Vagina (tissue), 2 donors: ENCODE results near the gene MRPS35. TPM values are rescaled to one million over a fixed set of nuclear protein-coding genes. Genes with fewer than 3 reads are reported as not detected.

Experiments
- DNase-seq, 2 donors: peaks; one replicate each; pipeline ENCODE4 v3.0.0-alpha.2; 2017; ENCODE audit errors: extremely low spot score in 2 of 2
- H3K27ac ChIP-seq: fragments of 200-600 bp; sonication (generic); one replicate; pipeline ENCODE4 v1.5.1; 2019
- H3K27me3 ChIP-seq: fragments of 200-600 bp; sonication (generic); one replicate; pipeline ENCODE4 v1.5.1; 2019
- H3K36me3 ChIP-seq, 2 donors: fragments of 200-600 bp; sonication (generic); one replicate each; pipeline ENCODE4 v1.5.1; 2017 to 2019
- H3K4me1 ChIP-seq: fragments of 200-600 bp; sonication (generic); one replicate; pipeline ENCODE4 v1.5.1; 2019
- H3K4me3 ChIP-seq, 2 donors: fragments of 200-600 bp; sonication (generic); 1 replicate in 1 of 2; 2 replicates in 1 of 2; pipeline ENCODE4 v1.5.1; 2016 to 2019
- H3K9me3 ChIP-seq: fragments of 200-600 bp; sonication (generic); one replicate; pipeline ENCODE4 v1.5.1; 2019
- POLR2A ChIP-seq, 2 donors: fragments of 450-650 bp; IDR thresholded peaks; one replicate each; pipeline ENCODE4 v1.6.1; 2017; ENCODE audit warnings: antibody characterized with exemption in 2 of 2, mild to moderate bottlenecking in 2 of 2, moderate library complexity in 2 of 2
- POLR2AphosphoS5 ChIP-seq, 2 donors: sonication (generic); formaldehyde crosslinking; IDR thresholded peaks; one replicate each; pipeline ENCODE4 v1.9.0; 2017; ENCODE audit warnings: antibody characterized with exemption in 2 of 2, mild to moderate bottlenecking in 2 of 2, low read depth in 1 of 2; ENCODE audit not compliant: insufficient read depth in 1 of 2
- intact Hi-C: fragments of 100-400 bp; cut with DNase I; formaldehyde crosslinking; loops from one replicate; pipeline ENCODE4 v1.15.1; 2023
- total RNA-seq: library from RNA; depleted of rRNA; stranded (reverse); fragments of >200 nt; gene quantifications from one replicate; pipeline ENCODE4 v1.2.3, GENCODE V29; 2016
- TF ChIP-seq, protein P1 (sequence below), 3 experiments: fragments of 450-650 bp in 2 of 3; fragments of 200-600 bp in 1 of 3; sonication (generic) in 1 of 3; IDR thresholded peaks; one replicate each; pipeline ENCODE4 v1.5.1; 2017 to 2019; ENCODE audit warnings: antibody characterized with exemption in 3 of 3, mild to moderate bottlenecking in 2 of 3, moderate library complexity in 2 of 3

Gene MRPS35
- total RNA-seq, 1 donor from 2014 or later, result 25.3 TPM

DNA sequence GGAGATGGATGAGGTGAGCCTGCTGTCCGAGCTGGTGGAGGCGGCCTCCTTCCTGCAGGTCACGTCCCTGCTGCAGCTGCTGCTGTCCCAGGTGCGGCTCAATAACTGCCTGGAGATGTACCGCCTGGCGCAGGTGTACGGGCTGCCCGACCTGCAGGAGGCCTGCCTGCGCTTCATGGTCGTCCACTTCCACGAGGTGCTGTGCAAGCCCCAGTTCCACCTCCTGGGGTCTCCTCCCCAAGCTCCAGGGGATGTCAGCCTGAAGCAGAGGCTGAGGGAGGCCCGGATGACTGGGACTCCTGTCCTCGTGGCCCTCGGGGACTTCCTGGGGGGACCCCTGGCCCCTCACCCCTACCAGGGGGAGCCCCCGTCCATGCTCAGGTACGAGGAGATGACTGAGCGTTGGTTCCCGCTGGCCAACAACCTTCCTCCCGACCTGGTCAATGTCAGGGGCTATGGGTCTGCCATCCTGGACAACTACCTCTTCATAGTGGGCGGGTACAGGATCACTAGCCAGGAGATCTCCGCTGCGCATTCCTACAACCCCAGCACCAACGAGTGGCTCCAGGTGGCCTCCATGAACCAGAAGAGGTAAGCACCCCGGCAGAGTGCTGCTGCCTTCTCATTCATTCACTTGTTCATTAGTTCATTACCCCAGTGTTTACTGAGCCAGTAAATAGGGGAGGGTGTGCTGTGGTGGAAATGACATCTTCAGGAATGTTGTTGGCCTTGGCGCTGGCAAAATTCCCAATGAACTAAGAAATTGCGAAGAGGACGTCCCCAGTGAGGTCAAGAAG lies 70.2 kb downstream of the MRPS35 start:
- DNase-seq, result peak in 1 of 2 donors; percentile 87
- H3K27ac ChIP-seq, result peak overlapping the region; percentile 86
- peak overlapping the region; percentile 68 to 89 for H3K4me3 ChIP-seq
- TF ChIP-seq POLR2A (IDR thresholded peaks at IDR 0.05) (no peak), POLR2AphosphoS5 (IDR thresholded peaks at IDR 0.05; ENCODE audit: insufficient read depth in 1 of 2, low read depth in 1 of 2) (peak in 1 of 2 donors; percentile 39)
- H3K36me3 ChIP-seq, result no peaks in the 10 kb centered on the region
- H3K4me1 ChIP-seq, result peaks cover 32% of the 10 kb centered on the region
- H3K9me3 ChIP-seq, result no peaks in the 10 kb centered on the region
- intact Hi-C loops, result no loop called here
- no peaks in the 10 kb centered on the region for H3K27me3 ChIP-seq

DNA sequence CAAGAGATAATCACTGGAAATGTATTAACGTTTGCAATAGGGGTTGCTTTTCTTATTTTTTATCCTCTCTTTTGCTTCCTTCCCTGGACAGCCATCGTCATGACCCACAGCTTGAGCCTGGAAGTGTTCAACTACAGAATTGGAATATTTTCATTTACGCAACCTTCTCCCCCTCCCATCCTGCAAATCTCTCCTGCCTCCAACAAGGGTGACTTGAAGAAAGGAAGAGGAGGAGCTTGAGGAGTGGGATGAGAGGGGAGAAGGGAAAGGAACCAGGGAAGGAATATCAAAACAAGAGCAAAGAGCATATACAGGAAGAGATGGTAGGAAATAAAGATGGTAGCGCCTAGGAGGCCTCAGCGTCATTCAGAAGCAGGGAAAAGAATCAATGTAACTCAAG lies 71.0 kb downstream of the MRPS35 start:
- DNase-seq, result no peak
- no peak for TF ChIP-seq POLR2AphosphoS5 (IDR thresholded peaks at IDR 0.05; ENCODE audit: insufficient read depth in 1 of 2, low read depth in 1 of 2)
- TF ChIP-seq POLR2A (IDR thresholded peaks at IDR 0.05), result no peak
- TF ChIP-seq, protein P1, sequence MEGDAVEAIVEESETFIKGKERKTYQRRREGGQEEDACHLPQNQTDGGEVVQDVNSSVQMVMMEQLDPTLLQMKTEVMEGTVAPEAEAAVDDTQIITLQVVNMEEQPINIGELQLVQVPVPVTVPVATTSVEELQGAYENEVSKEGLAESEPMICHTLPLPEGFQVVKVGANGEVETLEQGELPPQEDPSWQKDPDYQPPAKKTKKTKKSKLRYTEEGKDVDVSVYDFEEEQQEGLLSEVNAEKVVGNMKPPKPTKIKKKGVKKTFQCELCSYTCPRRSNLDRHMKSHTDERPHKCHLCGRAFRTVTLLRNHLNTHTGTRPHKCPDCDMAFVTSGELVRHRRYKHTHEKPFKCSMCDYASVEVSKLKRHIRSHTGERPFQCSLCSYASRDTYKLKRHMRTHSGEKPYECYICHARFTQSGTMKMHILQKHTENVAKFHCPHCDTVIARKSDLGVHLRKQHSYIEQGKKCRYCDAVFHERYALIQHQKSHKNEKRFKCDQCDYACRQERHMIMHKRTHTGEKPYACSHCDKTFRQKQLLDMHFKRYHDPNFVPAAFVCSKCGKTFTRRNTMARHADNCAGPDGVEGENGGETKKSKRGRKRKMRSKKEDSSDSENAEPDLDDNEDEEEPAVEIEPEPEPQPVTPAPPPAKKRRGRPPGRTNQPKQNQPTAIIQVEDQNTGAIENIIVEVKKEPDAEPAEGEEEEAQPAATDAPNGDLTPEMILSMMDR (IDR thresholded peaks at IDR 0.05), result no peak
- H3K4me3 ChIP-seq, result peak overlapping the region; percentile 68 to 89
- H3K27ac ChIP-seq, result peak overlapping the region; percentile 86
- no peaks in the 10 kb centered on the region for H3K9me3 ChIP-seq
- peaks cover 32% of the 10 kb centered on the region for H3K4me1 ChIP-seq
- intact Hi-C loops, result no loop called here
- no peaks in the 10 kb centered on the region for H3K27me3 ChIP-seq
- no peaks in the 10 kb centered on the region for H3K36me3 ChIP-seq

DNA sequence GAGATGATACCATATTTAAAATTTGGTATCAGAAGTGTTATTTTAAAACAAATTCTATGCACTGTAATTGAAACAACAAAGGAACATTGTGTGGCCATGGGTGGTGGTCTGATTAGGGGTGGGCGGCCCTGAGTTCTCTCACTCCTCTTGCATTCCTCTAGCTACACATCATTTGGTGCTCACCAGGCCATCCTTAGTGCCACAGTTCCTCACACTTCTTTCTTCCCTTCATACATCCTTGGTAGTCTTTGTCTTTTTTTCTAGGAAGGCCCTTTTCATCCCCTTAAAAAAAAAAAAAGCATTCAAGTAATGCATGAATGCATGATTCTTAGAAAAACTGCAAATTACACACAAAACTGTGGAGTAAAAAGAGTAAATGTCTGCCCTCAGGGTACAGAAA lies 71.8 kb downstream of the MRPS35 start:
- DNase-seq, result no peak
- Histone ChIP-seq H3K36me3 (no peaks in the 10 kb centered on the region), H3K9me3 (no peaks in the 10 kb centered on the region), H3K27ac (no peak overlapping the region), H3K4me3 (peak overlapping the region in 1 of 2 donors; percentile 1), H3K27me3 (no peaks in the 10 kb centered on the region), H3K4me1 (peaks cover 34% of the 10 kb centered on the region)
- no peak for TF ChIP-seq POLR2AphosphoS5 (IDR thresholded peaks at IDR 0.05; ENCODE audit: insufficient read depth in 1 of 2, low read depth in 1 of 2)
- TF ChIP-seq POLR2A (IDR thresholded peaks at IDR 0.05), result no peak
- TF ChIP-seq, protein P1 (IDR thresholded peaks at IDR 0.05), result no peak
- intact Hi-C loops, result no loop called here

DNA sequence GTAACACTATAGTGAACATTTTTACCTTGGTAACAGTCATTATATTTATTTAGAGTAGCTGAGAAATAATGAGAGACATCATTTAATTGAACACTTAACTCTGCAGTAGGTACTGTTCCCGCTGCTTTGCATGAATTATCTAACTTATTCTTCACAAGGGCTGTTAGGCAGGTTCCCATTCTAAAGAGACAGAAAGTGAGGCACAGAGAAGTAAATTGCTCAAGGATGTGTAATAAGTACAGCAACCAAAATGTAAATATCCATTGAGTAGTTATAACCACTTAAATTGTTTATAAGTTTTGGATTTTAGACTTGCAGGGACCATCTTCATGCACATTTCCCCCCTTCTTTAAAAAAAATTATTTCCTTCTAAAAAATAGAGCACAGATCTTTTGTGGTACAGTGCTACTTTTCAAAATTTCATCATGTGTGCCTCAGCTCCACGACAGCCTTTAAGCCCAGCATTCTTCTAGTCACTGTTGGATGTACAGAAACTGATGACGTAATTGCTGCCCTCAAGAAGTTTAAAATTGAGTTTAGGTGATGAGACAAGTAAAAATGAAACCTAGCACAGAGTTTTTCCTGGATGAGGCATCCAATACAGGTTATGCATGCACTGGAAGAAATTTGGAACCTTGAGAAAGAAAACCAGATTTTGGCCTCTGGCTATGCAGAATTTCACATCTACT lies 75.4 kb downstream of the MRPS35 start:
- intact Hi-C loops, result no loop called here
- Histone ChIP-seq H3K4me1 (peaks cover 33% of the 10 kb centered on the region), H3K27ac (no peak overlapping the region), H3K27me3 (no peaks in the 10 kb centered on the region), H3K36me3 (no peaks in the 10 kb centered on the region), H3K4me3 (no peak overlapping the region), H3K9me3 (no peaks in the 10 kb centered on the region)
- TF ChIP-seq POLR2AphosphoS5 (IDR thresholded peaks at IDR 0.05; ENCODE audit: insufficient read depth in 1 of 2, low read depth in 1 of 2) (no peak), POLR2A (IDR thresholded peaks at IDR 0.05) (no peak)
- TF ChIP-seq, protein P1 (IDR thresholded peaks at IDR 0.05), result no peak
- no peak for DNase-seq

DNA sequence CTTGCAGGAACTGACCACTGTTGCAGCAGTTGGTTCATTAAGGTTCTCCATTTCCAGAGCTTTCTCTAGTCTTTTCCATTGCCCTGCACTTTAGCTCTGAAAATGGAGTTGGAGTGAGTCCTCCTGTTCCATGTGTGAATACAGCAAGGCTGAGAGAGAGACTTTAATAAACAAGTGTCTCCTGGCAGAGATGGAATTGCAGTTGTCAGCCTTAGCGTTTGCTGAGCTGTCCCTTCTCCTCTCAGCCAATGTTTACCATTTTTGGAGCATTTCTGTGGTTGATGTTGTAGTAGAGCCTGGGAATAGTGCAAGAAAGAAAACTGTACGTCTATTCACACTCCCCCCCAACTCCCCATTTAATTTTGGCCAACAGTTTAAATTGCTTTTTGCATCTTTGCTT lies 76.9 kb downstream of the MRPS35 start:
- peaks cover 0 to 14% of the 10 kb centered on the region in 2 donors for H3K36me3 ChIP-seq
- TF ChIP-seq POLR2AphosphoS5 (IDR thresholded peaks at IDR 0.05; ENCODE audit: insufficient read depth in 1 of 2, low read depth in 1 of 2) (no peak), POLR2A (IDR thresholded peaks at IDR 0.05) (no peak)
- TF ChIP-seq, protein P1 (IDR thresholded peaks at IDR 0.05), result no peak
- H3K27ac ChIP-seq, result no peak overlapping the region
- no peaks in the 10 kb centered on the region for H3K9me3 ChIP-seq
- intact Hi-C loops, result no loop called here
- no peak for DNase-seq
- no peaks in the 10 kb centered on the region for H3K27me3 ChIP-seq
- no peak overlapping the region for H3K4me3 ChIP-seq
- H3K4me1 ChIP-seq, result peaks cover 18% of the 10 kb centered on the region
